Right renal cortex interstitium (tissue), 3 donors: ENCODE measurements around the gene CRIP2. TPM values are rescaled to one million over a fixed set of nuclear protein-coding genes. Genes with fewer than 3 reads are reported as not detected.

Experiments
- DNase-seq, 3 donors: peaks; one replicate each; pipeline ENCODE4 v3.0.0-alpha.2; 2013; ENCODE audit warnings: low read depth in 3 of 3, low spot score in 2 of 3
- polyA plus RNA-seq, 3 donors: library from polyadenylated mRNA; unstranded; fragments of 120-200 nt; gene quantifications; one replicate each; pipeline ENCODE4 v1.2.1, GENCODE V29; 2013; ENCODE audit not compliant: insufficient read length in 3 of 3

CRIP2 gene
- polyA plus RNA-seq, 3 donors = 91.5 to 120 (median 109) TPM

DNA sequence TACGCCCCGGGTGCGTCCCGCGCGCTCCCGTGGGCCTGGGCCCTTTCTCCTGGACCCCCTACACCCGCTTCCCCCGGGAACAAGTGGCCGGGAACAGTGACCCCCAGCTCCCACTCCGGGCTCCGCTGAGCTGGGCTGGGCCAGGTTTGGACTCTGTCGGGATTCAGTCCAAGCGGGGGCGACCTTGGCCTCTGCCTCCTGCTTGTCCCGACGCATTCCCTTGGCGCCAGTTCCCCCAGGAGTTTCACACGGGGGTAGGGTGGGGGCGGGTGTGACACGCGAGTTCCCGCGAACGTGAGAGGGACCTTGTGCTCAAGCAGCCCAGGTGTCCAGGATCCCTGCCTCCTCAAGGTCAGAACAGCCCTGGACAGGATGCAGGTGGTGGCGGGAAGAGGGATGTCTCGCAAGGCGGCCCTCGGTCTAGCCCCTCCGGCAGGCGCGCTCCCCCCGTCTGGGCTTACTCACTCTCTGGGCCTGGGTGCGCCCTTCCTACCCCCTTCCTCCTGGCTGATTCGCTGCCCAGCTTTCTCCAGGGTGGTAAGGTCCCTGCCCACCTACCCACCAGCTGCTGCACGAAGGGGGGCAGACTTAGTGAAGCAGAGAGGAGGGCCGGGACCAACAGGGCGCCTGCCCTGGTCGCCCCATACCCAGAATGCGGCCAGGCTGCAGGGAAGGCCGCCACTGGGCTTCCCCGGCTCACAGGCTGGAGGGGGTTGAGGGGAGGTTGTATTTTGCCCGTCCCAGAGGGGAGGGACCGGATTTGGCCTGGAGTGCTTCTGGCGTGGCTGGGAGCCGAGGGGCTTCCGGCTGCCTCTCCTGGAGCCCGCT lies 862 bp downstream of the CRIP2 start:
- DNase-seq = no peak

GRCh38 chr14:105476097-105476830 lies 1.6 kb downstream of the CRIP2 start:
- no peak for DNase-seq

DNA sequence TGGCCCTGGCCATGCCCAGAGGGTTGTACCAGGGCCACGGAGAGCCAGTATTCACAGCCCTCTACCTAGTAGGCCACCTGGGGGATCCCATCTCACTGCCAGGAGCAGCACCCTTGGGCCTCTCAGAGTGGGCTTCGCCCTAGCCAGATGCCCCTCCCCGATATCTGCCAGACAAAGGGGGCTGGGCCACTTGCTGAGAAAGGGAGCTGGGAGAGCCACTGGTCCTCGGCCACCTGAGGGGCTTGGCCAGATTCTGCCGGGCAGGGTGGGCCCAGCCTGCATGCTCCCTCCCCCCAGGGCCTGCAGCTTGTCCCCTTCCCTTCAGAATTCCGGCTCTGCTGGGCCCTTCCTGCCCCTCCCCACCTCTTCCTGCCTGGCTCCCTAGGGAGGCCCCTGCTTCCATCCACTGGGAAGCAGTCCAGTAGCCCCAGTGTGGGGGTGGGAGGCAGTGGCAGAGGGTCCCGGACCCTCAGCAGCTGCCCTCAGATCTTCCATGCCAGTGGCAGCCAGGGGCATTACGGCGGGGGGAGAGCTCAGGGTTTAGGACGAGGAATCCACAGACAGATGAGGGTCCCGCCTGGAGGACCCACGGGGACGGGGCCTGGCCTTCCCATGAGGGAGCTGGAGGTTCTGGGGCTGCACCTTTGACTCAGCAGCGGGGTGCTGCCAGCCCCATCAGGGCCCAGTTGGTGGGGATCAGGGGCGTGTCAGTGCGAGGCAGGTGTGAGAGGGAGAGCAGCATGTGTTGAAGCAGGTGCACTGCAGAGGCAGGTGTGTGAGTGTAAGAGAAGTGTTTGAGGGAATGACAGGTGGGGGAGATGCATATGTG lies 2.4 kb downstream of the CRIP2 start:
- DNase-seq = no peak

- DNase-seq = no peak
Measured at GRCh38 chr14:105477660-105478397, 3.2 kb downstream of the CRIP2 start.

DNA sequence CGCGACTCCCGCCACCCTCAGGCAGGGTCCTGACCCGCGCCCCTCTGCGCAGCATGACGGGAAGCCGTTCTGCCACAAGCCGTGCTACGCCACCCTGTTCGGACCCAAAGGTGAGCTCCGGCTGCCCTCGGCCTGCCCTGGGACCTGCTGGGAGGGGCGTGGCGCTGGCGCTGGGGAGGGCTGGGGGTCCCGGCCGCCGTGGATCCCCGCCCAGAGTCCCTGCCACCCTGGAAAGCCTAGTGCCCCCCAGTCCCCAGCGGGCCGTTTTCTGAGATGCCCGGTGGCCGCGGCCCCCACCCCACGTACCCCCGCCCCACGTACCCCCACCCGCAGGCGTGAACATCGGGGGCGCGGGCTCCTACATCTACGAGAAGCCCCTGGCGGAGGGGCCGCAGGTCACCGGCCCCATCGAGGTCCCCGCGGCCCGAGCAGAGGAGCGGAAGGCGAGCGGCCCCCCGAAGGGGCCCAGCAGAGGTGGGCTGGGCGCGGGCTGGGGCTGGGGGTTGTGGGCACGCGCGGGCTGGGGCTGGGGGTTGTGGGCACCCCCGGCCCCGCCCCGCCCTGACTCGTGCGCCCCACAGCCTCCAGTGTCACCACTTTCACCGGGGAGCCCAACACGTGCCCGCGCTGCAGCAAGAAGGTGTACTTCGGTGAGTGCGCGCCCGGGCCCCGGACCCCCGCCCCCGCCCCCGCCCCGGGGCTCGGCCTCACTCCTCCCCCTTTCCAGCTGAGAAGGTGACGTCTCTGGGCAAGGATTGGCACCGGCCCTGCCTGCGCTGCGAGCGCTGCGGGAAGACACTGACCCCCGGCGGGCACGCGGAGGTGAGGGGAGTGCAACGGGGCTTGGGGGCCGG lies 4.0 kb downstream of the CRIP2 start:
- no peak for DNase-seq

DNA sequence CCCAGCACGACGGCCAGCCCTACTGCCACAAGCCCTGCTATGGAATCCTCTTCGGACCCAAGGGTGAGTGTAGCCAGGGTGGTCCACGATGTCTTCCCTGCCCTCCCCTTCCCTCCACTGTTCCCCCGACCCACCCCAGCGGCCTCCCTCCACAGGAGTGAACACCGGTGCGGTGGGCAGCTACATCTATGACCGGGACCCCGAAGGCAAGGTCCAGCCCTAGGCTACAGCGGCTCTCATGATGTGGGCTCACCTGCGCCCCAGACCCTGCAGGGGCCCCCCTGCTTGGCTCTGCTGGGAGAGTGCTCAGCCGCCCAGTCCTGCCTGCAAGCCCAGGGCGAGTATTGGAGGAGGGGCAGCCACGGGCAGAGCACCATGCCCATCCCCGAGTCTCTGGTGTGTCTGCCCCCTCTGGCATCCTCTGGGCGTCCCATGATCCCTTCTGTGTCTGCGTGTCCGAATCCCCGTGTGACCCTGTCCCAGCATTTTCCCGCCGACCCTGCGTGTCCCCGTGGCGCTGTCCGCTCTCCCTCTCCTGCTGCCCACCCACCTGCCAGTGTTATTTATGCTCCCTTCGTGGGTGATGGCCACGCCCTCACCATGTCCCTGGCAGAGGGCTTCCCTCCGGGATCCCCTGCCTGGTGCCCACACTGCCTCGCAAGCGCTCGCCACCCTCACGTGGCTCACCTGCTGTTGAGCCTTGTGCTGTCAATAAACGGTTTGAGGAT lies 5.0 kb downstream of the CRIP2 start:
- no peak for DNase-seq

DNA sequence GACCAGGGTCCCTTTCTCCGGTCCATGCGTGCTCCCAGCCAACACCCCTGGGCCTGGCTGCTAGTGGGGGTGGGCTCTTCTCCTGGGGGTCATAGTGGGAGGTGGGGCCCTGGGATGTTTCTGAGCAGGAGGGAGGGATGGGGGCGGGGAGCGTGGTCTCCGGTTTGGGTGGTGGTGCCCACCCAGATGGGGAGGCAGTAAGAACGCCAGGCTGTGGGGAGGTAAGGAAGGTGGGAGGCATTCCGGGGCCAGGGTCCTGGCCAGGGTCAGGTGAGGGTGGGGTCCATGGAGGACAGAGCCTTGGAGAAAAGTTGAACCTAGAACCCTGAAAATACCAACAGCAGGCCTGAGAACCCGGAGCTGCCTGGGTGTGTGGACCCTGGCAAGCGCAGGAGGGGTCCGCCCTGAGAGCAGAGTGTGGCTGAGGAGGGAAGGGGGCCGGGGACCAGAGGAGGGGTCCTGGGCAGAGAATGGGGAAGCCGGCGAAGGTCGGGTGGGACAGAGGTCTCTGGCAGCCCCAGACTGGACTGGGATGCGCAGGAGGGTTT lies 5.7 kb downstream of the CRIP2 start:
- DNase-seq = no peak

GRCh38 chr14:105480807-105481801 lies 6.5 kb downstream of the CRIP2 start:
- peak; percentile 81 to 91 (median 86) for DNase-seq

GRCh38 chr14:105481886-105482457 lies 7.4 kb downstream of the CRIP2 start:
- peak; percentile 92 to 95 (median 93) for DNase-seq

GRCh38 chr14:105482486-105483110 lies 8.0 kb downstream of the CRIP2 start:
- DNase-seq = no peak

- DNase-seq = no peak
Measured at GRCh38 chr14:105483300-105484068, 8.9 kb downstream of the CRIP2 start.

DNA sequence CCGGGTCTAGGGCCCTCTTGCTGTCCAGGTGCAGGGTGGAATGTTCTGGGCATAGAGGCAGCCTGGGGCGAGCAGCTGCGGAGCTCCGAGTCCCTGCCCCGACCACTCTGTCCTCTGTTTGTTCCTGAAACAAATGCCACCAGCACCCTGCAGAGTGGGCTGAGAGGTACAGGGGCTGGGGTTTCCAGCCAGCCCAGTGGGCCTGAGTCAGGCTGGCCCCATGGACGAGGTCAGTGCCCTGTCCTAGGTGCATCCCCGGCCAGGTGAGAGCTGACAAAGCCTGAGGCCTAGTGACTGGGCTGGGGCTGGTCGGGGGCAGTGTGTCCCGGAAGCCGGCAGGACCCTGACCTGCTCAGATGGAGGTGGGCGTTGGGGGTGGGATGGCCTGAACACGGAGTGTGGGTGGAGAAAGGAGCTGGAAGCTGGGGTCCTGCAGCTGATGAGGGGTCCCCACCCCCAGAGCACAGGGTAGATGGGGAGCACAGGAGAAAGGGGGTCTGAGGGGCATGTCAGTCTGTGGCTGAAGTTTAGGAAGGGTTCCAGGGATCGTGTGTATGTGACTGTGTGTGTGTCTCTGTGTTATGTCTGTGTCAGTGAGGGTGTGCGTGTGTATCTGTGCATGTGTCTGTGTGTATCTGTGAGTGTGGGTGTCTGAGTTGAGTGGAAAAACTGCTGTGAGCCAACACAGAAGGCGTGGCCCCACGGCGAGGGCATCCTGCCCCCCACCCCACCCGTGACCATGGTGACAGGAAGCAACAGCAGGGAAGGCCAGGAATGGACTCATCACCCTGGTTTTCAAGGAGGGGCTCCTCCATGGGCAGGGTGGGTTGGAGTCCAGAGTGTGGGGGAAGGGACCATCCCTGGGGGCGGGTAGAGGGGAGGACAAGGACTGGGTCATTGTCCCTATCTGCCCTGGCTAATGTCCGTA lies 9.7 kb downstream of the CRIP2 start:
- DNase-seq = no peak

GRCh38 chr14:105484997-105485393 lies 10.4 kb downstream of the CRIP2 start:
- DNase-seq = no peak

- no peak for DNase-seq
Measured at GRCh38 chr14:105485739-105486162, 11.1 kb downstream of the CRIP2 start.
